Right atrium auricular region (tissue), 2 donors: ENCODE results near the gene ARHGEF16. TPM values are rescaled to one million over a fixed set of nuclear protein-coding genes. Genes with fewer than 3 reads are reported as not detected.

Experiments used
- DNase-seq: peaks from one replicate; pipeline ENCODE4 v3.0.0-alpha.2; 2019; ENCODE audit warnings: low spot score
- H3K27ac ChIP-seq, 2 donors: fragments of 200-600 bp; sonication (generic); 1 replicate in 1 of 2; 2 replicates in 1 of 2; pipeline ENCODE4 v1.5.1; 2016 to 2019
- H3K27me3 ChIP-seq, 2 donors: fragments of 200-600 bp; sonication (generic); one replicate each; pipeline versions ENCODE4 v1.5.1 to v1.6.0; 2017 to 2019
- H3K36me3 ChIP-seq: fragments of 200-600 bp; sonication (generic); one replicate; pipeline ENCODE4 v1.5.1; 2016
- H3K4me1 ChIP-seq, 2 donors: fragments of 200-600 bp; sonication (generic); one replicate each; pipeline versions ENCODE4 v1.5.1 to v1.6.0; 2017 to 2019
- H3K4me3 ChIP-seq, 2 donors: fragments of 200-600 bp; sonication (generic); 1 replicate in 1 of 2; 2 replicates in 1 of 2; pipeline ENCODE4 v1.5.1; 2017 to 2019; ENCODE audit warnings: mild to moderate bottlenecking in 1 of 2, moderate library complexity in 1 of 2
- H3K9me3 ChIP-seq, 2 donors: fragments of 200-600 bp; sonication (generic); one replicate each; pipeline ENCODE4 v1.5.1; 2019
- CTCF ChIP-seq, 2 donors: fragments of 200-600 bp; sonication (generic); IDR thresholded peaks; one replicate each; pipeline ENCODE4 v1.5.1; 2019; ENCODE audit warnings: antibody characterized with exemption in 2 of 2
- total RNA-seq, 2 donors: library from RNA; depleted of rRNA; stranded (reverse); fragments of >200 nt; gene quantifications; one replicate each; pipeline ENCODE4 v1.1.0, GENCODE V29; 2016

The ARHGEF16 gene
- total RNA-seq, 2 donors from 2014 or later, result 0.22 to 1.5 TPM

- H3K9me3 ChIP-seq, result no peaks in the 10 kb centered on the region
- H3K27me3 ChIP-seq, result no peaks in the 10 kb centered on the region
- no peak for TF ChIP-seq CTCF (IDR thresholded peaks at IDR 0.05)
- H3K36me3 ChIP-seq, result no peaks in the 10 kb centered on the region
- H3K4me3 ChIP-seq, result no peak overlapping the region
- DNase-seq, result no peak
- H3K27ac ChIP-seq, result no peak overlapping the region
- no peaks in the 10 kb centered on the region for H3K4me1 ChIP-seq
Measured at GRCh38 chr1:3433076-3433475, 21.4 kb upstream of the ARHGEF16 start.

GRCh38 chr1:3433596-3434320, 20.7 kb upstream of the ARHGEF16 start:
- no peak overlapping the region for H3K4me3 ChIP-seq
- no peak for DNase-seq
- no peaks in the 10 kb centered on the region for H3K27me3 ChIP-seq
- no peak for TF ChIP-seq CTCF (IDR thresholded peaks at IDR 0.05)
- no peak overlapping the region for H3K27ac ChIP-seq
- no peaks in the 10 kb centered on the region for H3K4me1 ChIP-seq
- no peaks in the 10 kb centered on the region for H3K9me3 ChIP-seq
- no peaks in the 10 kb centered on the region for H3K36me3 ChIP-seq

GRCh38 chr1:3434406-3435110, 19.9 kb upstream of the ARHGEF16 start:
- H3K4me1 ChIP-seq, result no peaks in the 10 kb centered on the region
- no peaks in the 10 kb centered on the region for H3K9me3 ChIP-seq
- H3K27ac ChIP-seq, result no peak overlapping the region
- no peaks in the 10 kb centered on the region for H3K36me3 ChIP-seq
- no peak overlapping the region for H3K4me3 ChIP-seq
- no peak for TF ChIP-seq CTCF (IDR thresholded peaks at IDR 0.05)
- H3K27me3 ChIP-seq, result no peaks in the 10 kb centered on the region
- no peak for DNase-seq

DNA sequence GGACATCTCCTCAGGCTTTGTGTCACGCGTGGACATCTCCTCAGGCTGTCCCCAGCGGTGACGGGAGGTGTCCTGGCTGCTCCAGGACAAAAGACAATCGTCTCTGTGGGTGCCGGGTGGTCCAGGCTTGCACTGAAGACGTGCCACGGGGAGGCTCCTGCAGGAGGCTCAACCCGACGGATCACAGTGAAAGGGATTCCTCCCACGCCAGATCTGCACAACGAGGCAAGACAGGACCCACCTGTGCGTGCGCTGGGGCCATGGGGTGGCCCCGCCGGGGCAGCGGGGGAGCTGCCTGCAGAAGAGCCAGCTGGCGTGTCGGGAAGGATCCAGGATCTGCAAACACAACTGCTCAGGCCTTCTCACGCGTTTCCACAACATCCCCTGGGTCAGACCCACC, 18.8 kb upstream of the ARHGEF16 start:
- H3K9me3 ChIP-seq, result no peaks in the 10 kb centered on the region
- H3K4me1 ChIP-seq, result no peaks in the 10 kb centered on the region
- H3K36me3 ChIP-seq, result no peaks in the 10 kb centered on the region
- TF ChIP-seq CTCF (IDR thresholded peaks at IDR 0.05), result no peak
- no peak overlapping the region for H3K27ac ChIP-seq
- no peak for DNase-seq
- H3K4me3 ChIP-seq, result no peak overlapping the region
- H3K27me3 ChIP-seq, result no peaks in the 10 kb centered on the region

DNA sequence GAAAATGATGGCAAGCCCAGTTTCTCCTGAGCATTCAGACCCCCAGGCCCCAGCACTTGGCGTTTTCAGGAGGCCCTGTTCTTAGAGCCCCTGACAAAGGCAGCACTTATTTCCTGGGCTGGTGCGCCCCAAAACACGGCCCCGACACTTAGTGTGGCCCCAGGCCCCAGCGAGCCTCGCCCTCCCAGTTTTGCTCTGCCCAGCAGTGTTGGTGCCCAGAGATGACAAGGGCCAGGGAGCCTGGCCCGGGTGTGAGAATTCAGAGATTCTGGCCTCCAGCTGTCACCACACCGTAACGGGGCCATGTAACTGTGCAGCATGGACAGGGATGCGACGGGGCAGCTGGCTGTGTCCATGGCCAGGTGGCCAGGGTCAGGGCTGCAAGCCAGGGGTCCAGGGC, 18.0 kb upstream of the ARHGEF16 start:
- H3K4me3 ChIP-seq, result no peak overlapping the region
- H3K4me1 ChIP-seq, result no peaks in the 10 kb centered on the region
- TF ChIP-seq CTCF (IDR thresholded peaks at IDR 0.05), result no peak
- H3K27ac ChIP-seq, result no peak overlapping the region
- no peaks in the 10 kb centered on the region for H3K27me3 ChIP-seq
- no peaks in the 10 kb centered on the region for H3K9me3 ChIP-seq
- H3K36me3 ChIP-seq, result no peaks in the 10 kb centered on the region
- DNase-seq, result no peak
